ENCODE measurements around the gene YEATS4. TPM values are rescaled to one million over a fixed set of nuclear protein-coding genes. Genes with fewer than 3 reads are reported as not detected.

Gene YEATS4
- total RNA-seq, 1 experiment from 2014 or later, result 20.9 TPM

DNA sequence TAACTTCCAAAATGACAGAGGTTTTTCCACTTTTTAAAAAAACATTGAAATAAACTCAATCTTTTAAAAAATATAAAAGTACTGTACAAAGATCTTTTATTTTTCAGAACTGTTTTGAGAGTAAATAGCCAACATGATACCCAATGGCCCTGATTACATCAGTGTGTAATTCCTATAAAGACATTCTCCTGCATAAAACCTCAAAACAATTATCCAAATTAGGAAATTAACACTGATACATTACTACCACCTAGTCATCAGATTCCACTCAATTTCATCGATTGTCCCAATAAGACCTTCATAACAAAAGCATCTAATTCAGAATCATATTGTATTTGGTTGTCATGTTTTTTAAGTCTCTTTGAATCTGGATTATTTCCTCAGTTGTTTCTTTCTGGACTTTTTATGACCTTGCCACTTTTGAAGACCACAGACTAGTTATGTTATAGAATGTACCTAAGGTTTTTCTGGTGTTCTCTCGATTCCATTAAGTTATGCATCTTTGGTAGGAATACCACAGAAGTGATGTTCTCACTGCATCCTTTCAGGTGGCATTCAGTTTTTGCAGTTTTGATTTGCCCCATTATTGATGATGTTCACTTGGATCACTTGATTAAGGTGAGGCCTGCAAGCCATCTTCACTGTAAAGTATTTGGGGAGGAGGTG lies 4.0 kb upstream of the YEATS4 start:
- Histone ChIP-seq H3K27me3 (ENCODE audit: control insufficient read depth, insufficient read depth, low read length) (no peaks in the 10 kb centered on the region), H3K9me3 (ENCODE audit: control insufficient read depth, insufficient read depth, low read depth, low read length) (no peaks in the 10 kb centered on the region), H3K27ac (ENCODE audit: low read length) (no peak overlapping the region), H3K36me3 (ENCODE audit: control insufficient read depth, insufficient read depth, low read length) (no peaks in the 10 kb centered on the region; the same call in 1 of the 2 replicates), H3K4me1 (ENCODE audit: control insufficient read depth, insufficient read depth, low read length) (peaks cover 6% of the 10 kb centered on the region; the same call in 1 of the 2 replicates), H3K4me3 (ENCODE audit: low read depth in 2 of 2, low read length in 2 of 2) (no peak overlapping the region)
- CTCF ChIA-PET, result no interaction called here
- in situ Hi-C loops (cut with HindIII; ENCODE audit: low pct_unique_long_range_greater_than_20kb, low sequenced_read_pairs) (no loop called here), intact Hi-C loops (cut with micrococcal nuclease; ENCODE audit: unreplicated experiment) (loop anchor here (5.0 to 10.0 kb wide), 2 partner anchors 219 to 282 kb away; no protein-coding TSS in a partner anchor)
- POLR2A ChIA-PET, result no interaction called here
- no peak for DNase-seq (ENCODE audit: low read depth, low spot score)
- TF ChIP-seq POLR2AphosphoS5 (IDR thresholded peaks at IDR 0.05; ENCODE audit: low read depth, low read length) (no peak), TCF7L2 (IDR thresholded peaks at IDR 0.05; ENCODE audit: low read depth, low read length) (no peak), SIN3A (IDR thresholded peaks at IDR 0.05; ENCODE audit: borderline replicate concordance, insufficient read depth, low read depth, low read length) (no peak)
- TF ChIP-seq, protein P1, sequence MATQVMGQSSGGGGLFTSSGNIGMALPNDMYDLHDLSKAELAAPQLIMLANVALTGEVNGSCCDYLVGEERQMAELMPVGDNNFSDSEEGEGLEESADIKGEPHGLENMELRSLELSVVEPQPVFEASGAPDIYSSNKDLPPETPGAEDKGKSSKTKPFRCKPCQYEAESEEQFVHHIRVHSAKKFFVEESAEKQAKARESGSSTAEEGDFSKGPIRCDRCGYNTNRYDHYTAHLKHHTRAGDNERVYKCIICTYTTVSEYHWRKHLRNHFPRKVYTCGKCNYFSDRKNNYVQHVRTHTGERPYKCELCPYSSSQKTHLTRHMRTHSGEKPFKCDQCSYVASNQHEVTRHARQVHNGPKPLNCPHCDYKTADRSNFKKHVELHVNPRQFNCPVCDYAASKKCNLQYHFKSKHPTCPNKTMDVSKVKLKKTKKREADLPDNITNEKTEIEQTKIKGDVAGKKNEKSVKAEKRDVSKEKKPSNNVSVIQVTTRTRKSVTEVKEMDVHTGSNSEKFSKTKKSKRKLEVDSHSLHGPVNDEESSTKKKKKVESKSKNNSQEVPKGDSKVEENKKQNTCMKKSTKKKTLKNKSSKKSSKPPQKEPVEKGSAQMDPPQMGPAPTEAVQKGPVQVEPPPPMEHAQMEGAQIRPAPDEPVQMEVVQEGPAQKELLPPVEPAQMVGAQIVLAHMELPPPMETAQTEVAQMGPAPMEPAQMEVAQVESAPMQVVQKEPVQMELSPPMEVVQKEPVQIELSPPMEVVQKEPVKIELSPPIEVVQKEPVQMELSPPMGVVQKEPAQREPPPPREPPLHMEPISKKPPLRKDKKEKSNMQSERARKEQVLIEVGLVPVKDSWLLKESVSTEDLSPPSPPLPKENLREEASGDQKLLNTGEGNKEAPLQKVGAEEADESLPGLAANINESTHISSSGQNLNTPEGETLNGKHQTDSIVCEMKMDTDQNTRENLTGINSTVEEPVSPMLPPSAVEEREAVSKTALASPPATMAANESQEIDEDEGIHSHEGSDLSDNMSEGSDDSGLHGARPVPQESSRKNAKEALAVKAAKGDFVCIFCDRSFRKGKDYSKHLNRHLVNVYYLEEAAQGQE (IDR thresholded peaks at IDR 0.05; ENCODE audit: insufficient read depth in 1 of 2, low read depth in 2 of 2, low read length in 1 of 2), result no peak
- TF ChIP-seq, protein P2, sequence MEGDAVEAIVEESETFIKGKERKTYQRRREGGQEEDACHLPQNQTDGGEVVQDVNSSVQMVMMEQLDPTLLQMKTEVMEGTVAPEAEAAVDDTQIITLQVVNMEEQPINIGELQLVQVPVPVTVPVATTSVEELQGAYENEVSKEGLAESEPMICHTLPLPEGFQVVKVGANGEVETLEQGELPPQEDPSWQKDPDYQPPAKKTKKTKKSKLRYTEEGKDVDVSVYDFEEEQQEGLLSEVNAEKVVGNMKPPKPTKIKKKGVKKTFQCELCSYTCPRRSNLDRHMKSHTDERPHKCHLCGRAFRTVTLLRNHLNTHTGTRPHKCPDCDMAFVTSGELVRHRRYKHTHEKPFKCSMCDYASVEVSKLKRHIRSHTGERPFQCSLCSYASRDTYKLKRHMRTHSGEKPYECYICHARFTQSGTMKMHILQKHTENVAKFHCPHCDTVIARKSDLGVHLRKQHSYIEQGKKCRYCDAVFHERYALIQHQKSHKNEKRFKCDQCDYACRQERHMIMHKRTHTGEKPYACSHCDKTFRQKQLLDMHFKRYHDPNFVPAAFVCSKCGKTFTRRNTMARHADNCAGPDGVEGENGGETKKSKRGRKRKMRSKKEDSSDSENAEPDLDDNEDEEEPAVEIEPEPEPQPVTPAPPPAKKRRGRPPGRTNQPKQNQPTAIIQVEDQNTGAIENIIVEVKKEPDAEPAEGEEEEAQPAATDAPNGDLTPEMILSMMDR (IDR thresholded peaks at IDR 0.05), result no peak
- ATAC-seq, result no peak
- no TSS peak for BruUV-seq (replicated peaks)

DNA sequence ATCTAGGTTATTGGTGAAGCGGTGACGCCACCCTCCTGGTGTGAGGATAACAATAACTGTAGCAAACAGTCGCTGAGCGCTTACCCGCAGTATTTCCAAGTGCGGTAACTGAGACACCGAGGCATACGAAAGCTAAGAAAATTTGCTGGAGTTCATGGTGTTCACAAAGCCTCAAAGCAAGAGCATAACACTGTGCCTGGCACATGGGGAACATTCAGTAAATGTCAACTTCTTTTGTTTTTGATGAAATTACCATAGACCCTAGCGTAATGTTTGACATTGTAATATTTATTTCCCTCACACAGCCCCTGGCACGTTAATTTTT lies 767 bp downstream of the YEATS4 start:
- no peaks in the 10 kb centered on the region for H3K9me3 ChIP-seq (ENCODE audit: control insufficient read depth, insufficient read depth, low read depth, low read length)
- ChIA-PET POLR2A (interaction anchor here (0.6 kb wide), 1 partner anchor 229 kb away, joined by 3 read pairs; no protein-coding TSS in a partner anchor), CTCF (interaction anchor here (0.6 kb wide), 1 partner anchor 677 kb away, joined by 12 read pairs; no protein-coding TSS in a partner anchor)
- TSS peak; percentile 92 for BruUV-seq (replicated peaks)
- in situ Hi-C loops (cut with HindIII; ENCODE audit: low pct_unique_long_range_greater_than_20kb, low sequenced_read_pairs) (no loop called here), intact Hi-C loops (cut with micrococcal nuclease; ENCODE audit: unreplicated experiment) (no loop called here)
- H3K27me3 ChIP-seq (ENCODE audit: control insufficient read depth, insufficient read depth, low read length), result no peaks in the 10 kb centered on the region
- ATAC-seq (no peak), DNase-seq (ENCODE audit: low read depth, low spot score) (no peak)
- H3K4me3 ChIP-seq (ENCODE audit: low read depth in 2 of 2, low read length in 2 of 2), result peak overlapping the region; percentile 65 to 71
- peaks cover 6% of the 10 kb centered on the region for H3K4me1 ChIP-seq (ENCODE audit: control insufficient read depth, insufficient read depth, low read length)
- no peak; the same call in 1 of the 2 replicates for TF ChIP-seq POLR2AphosphoS5 (IDR thresholded peaks at IDR 0.05; ENCODE audit: low read depth, low read length)
- TF ChIP-seq SIN3A (IDR thresholded peaks at IDR 0.05; ENCODE audit: borderline replicate concordance, insufficient read depth, low read depth, low read length), result no peak
- TF ChIP-seq, protein P1 (IDR thresholded peaks at IDR 0.05; ENCODE audit: insufficient read depth in 1 of 2, low read depth in 2 of 2, low read length in 1 of 2), result no peak
- TF ChIP-seq TCF7L2 (IDR thresholded peaks at IDR 0.05; ENCODE audit: low read depth, low read length), result no peak
- TF ChIP-seq, protein P2 (IDR thresholded peaks at IDR 0.05), result no peak
- peak overlapping the region; percentile 99 for H3K27ac ChIP-seq (ENCODE audit: low read length)
- peaks cover 9% of the 10 kb centered on the region for H3K36me3 ChIP-seq (ENCODE audit: control insufficient read depth, insufficient read depth, low read length)

Data from Panc1 (cell line).